HepG2 (cell line): ENCODE data around the gene TBC1D10A. TPM values are rescaled to one million over a fixed set of nuclear protein-coding genes. Genes with fewer than 3 reads are reported as not detected.

Experiments
- ATAC-seq: fragments of 200-7000 bp; cut with Tn5 transposase; 3 replicates; pipeline ENCODE4 v1.9.1; 2020; ENCODE audit warnings: mild to moderate bottlenecking, moderate library complexity
- BruUV-seq: library from RNA; stranded (reverse); fragments of 400-500 nt; replicated peaks from 2 replicates; lab custom pipeline; 2021; lab: Mats Ljungman, UMichigan
- CTCF ChIA-PET: fragments of 300-600 bp; formaldehyde crosslinking; extraction: SDS; loops from one replicate; lab custom pipeline; 2021; ENCODE audit warnings: low total read pairs, inconsistent platforms, low intra/inter-chr PET ratio; lab: Yijun Ruan, JAX
- POLR2A ChIA-PET: fragments of 350-600 bp; sonication (Branson Sonifier 250); formaldehyde crosslinking; loops from one replicate; lab custom pipeline; 2020; ENCODE audit warnings: antibody characterized with exemption, inconsistent platforms; lab: Yijun Ruan, JAX
- DNase-seq: peaks from one replicate; pipeline ENCODE4 v3.0.0-alpha.2; 2015; ENCODE audit warnings: low spot score
- FAIRE-seq: peaks from 3 replicates; lab custom pipeline; 2011; peaks lifted over from hg19 to GRCh38; lab: Jason Lieb, UNC
- H2AFZ ChIP-seq: one replicate; pipeline ENCODE4 v1.6.1; 2011; ENCODE audit warnings: low read length, inconsistent platforms
- H3K27ac ChIP-seq: fragments of 300-600 bp; 3 replicates; pipeline ENCODE4 v1.8.0; 2011; ENCODE audit warnings: mixed run types, mild to moderate bottlenecking, mixed read lengths, low read length, inconsistent platforms; ENCODE audit not compliant: insufficient read depth; ENCODE audit errors: extremely low read length
- H3K27me3 ChIP-seq, 2 experiments: fragments of 200-600 bp in 1 of 2; 2 replicates in 1 of 2; 3 replicates in 1 of 2; pipeline versions ENCODE4 v1.6.0 to v1.8.0; 2011; ENCODE audit warnings: low read length in 2 of 2, mild to moderate bottlenecking in 2 of 2, moderate library complexity in 2 of 2, inconsistent platforms in 1 of 2; ENCODE audit not compliant: insufficient read depth in 2 of 2, control insufficient read depth in 1 of 2
- H3K36me3 ChIP-seq, 2 experiments: fragments of 200-600 bp in 1 of 2; replicated peaks in 1 of 2; 2 replicates in 1 of 2; 3 replicates in 1 of 2; pipeline versions ENCODE4 v1.5.1 to v1.8.0; 2011; ENCODE audit warnings: low read length in 2 of 2, inconsistent platforms in 1 of 2; ENCODE audit not compliant: insufficient read depth in 2 of 2, control insufficient read depth in 1 of 2
- H3K4me1 ChIP-seq: 2 replicates; pipeline ENCODE4 v1.5.1; 2012; ENCODE audit warnings: low read length, inconsistent platforms; ENCODE audit not compliant: insufficient read depth
- H3K4me2 ChIP-seq: 2 replicates; pipeline ENCODE4 v1.6.0; 2011; ENCODE audit warnings: low read depth, low read length, inconsistent platforms
- H3K4me3 ChIP-seq, 3 experiments: fragments of 200-600 bp in 1 of 3; sonication (generic), shearing (Covaris generic) in 1 of 3; replicated peaks in 1 of 3; 2 replicates each; pipeline ENCODE4 v1.5.1; 2011 to 2016; ENCODE audit warnings: low read length in 3 of 3, inconsistent platforms in 2 of 3, low read depth in 2 of 3, mild to moderate bottlenecking in 2 of 3, control low read depth in 1 of 3, mixed read lengths in 1 of 3; ENCODE audit not compliant: insufficient read depth in 1 of 3
- H3K79me2 ChIP-seq: one replicate; pipeline ENCODE4 v1.6.1; 2011; ENCODE audit warnings: low read length, inconsistent platforms; ENCODE audit not compliant: insufficient read depth
- H3K9ac ChIP-seq: 2 replicates; pipeline ENCODE4 v1.6.0; 2011; ENCODE audit warnings: mild to moderate bottlenecking, low read depth, low read length, inconsistent platforms; ENCODE audit not compliant: insufficient read depth
- H3K9me3 ChIP-seq: 2 replicates; pipeline ENCODE4 v1.5.1; 2012; ENCODE audit warnings: mild to moderate bottlenecking, low read length
- H4K20me1 ChIP-seq: 2 replicates; pipeline ENCODE4 v1.6.0; 2011; ENCODE audit warnings: inconsistent platforms, mild to moderate bottlenecking, low read length, moderate library complexity; ENCODE audit not compliant: insufficient read depth
- ARNTL ChIP-seq: sonication (generic); formaldehyde crosslinking; IDR thresholded peaks from 2 replicates; pipeline ENCODE4 v1.4.0; 2020; ENCODE audit warnings: mild to moderate bottlenecking, missing genetic modification reagents
- CENPX ChIP-seq: sonication (generic); formaldehyde crosslinking; IDR thresholded peaks from 2 replicates; pipeline ENCODE4 v1.9.0; 2021; ENCODE audit warnings: mild to moderate bottlenecking, missing genetic modification reagents, moderate library complexity
- CHD2 ChIP-seq: IDR thresholded peaks from 2 replicates; pipeline ENCODE4 v1.6.1; 2011; ENCODE audit warnings: low read depth, low read length, improper control_type of control experiment
- FOSL1 ChIP-seq: sonication (generic); formaldehyde crosslinking; IDR thresholded peaks from 2 replicates; pipeline ENCODE4 v1.9.0; 2021; ENCODE audit warnings: missing genetic modification reagents, borderline replicate concordance
- FOXO1 ChIP-seq: sonication (generic); formaldehyde crosslinking; IDR thresholded peaks from 2 replicates; pipeline ENCODE4 v1.4.0; 2020; ENCODE audit warnings: missing genetic modification reagents
- GZF1 ChIP-seq: sonication (generic); formaldehyde crosslinking; IDR thresholded peaks from 2 replicates; pipeline ENCODE4 v1.5.1; 2020; ENCODE audit warnings: mild to moderate bottlenecking, missing genetic modification reagents
- MIER3 ChIP-seq: IDR thresholded peaks from 2 replicates; pipeline ENCODE4 v1.6.1; 2016; ENCODE audit warnings: missing compliant biosample characterization, borderline replicate concordance
- NCOA1 ChIP-seq: sonication (generic); formaldehyde crosslinking; IDR thresholded peaks from 2 replicates; pipeline ENCODE4 v1.9.0; 2021; ENCODE audit warnings: missing genetic modification reagents
- SETDB1 ChIP-seq: sonication (generic); formaldehyde crosslinking; IDR thresholded peaks from 2 replicates; pipeline ENCODE4 v1.5.1; 2020; ENCODE audit warnings: missing genetic modification reagents, mild to moderate bottlenecking, borderline replicate concordance
- THYN1 ChIP-seq: sonication (generic); formaldehyde crosslinking; IDR thresholded peaks from 2 replicates; pipeline ENCODE4 v1.8.1; 2023; ENCODE audit warnings: low read depth, mild to moderate bottlenecking, moderate library complexity, missing genetic modification reagents, borderline replicate concordance
- ZNF350 ChIP-seq: sonication (generic); formaldehyde crosslinking; IDR thresholded peaks from 2 replicates; pipeline ENCODE4 v1.4.0; 2020; ENCODE audit warnings: mild to moderate bottlenecking, low read depth, missing genetic modification reagents, borderline replicate concordance
- ZNF670 ChIP-seq: sonication (generic); formaldehyde crosslinking; IDR thresholded peaks from 2 replicates; pipeline ENCODE4 v1.8.0; 2022; ENCODE audit warnings: mild to moderate bottlenecking, missing genetic modification reagents, borderline replicate concordance
- ZNF850 ChIP-seq: sonication (generic); formaldehyde crosslinking; conservative IDR thresholded peaks from 2 replicates; pipeline ENCODE4 v1.9.0; 2021; ENCODE audit warnings: mild to moderate bottlenecking, missing genetic modification reagents
- WGBS: methylation state at CpG from one replicate; pipeline ENCODE4 v1.1.6; 2017; ENCODE audit warnings: low lambda C conversion rate; 5-methylcytosine and 5-hydroxymethylcytosine counted together
- in situ Hi-C: cut with HindIII; loops from 2 replicates; pipeline ENCODE4 v1.10.0; 2017; ENCODE audit warnings: low pct_unique_long_range_greater_than_20kb; ENCODE audit not compliant: extremely low pct_ligation_motif_present
- intact Hi-C: fragments of 100-400 bp; cut with micrococcal nuclease; formaldehyde crosslinking; loops from one replicate; pipeline ENCODE4 v1.10.0; 2022; ENCODE audit not compliant: unreplicated experiment
- polyA plus RNA-seq, 8 experiments: library from polyadenylated mRNA; depleted of rRNA in 3 of 8; stranded (reverse) in 7 of 8; unstranded in 1 of 8; fragments of >200 nt; fragmentation: Illumina TruSeq in 4 of 8; extraction: Trizol in 4 of 8; gene quantifications; 2 replicates each; pipeline versions ENCODE4 v1.2.1 to v1.2.3, GENCODE V29; 2011 to 2016; ENCODE audit warnings: low read depth in 4 of 8, missing spikeins in 1 of 8, mixed read lengths in 1 of 8; ENCODE audit not compliant: insufficient read depth in 1 of 8
- total RNA-seq, 5 experiments: library from RNA; depleted of rRNA; stranded (reverse); fragments of >200 nt; fragmentation: Illumina TruSeq; extraction: Trizol; gene quantifications; 2 replicates each; pipeline ENCODE4 v1.2.3, GENCODE V29; 2016; ENCODE audit warnings: low read depth in 1 of 5
- TF ChIP-seq, protein P1 (sequence below): IDR thresholded peaks from 2 replicates; pipeline ENCODE4 v1.6.1; 2018; ENCODE audit warnings: missing genetic modification reagents, mild to moderate bottlenecking, missing compliant biosample characterization
- TF ChIP-seq, protein P2 (sequence below): sonication (generic); formaldehyde crosslinking; IDR thresholded peaks from 2 replicates; pipeline ENCODE4 v1.8.0; 2022; ENCODE audit warnings: mild to moderate bottlenecking, missing genetic modification reagents, borderline replicate concordance
- TF ChIP-seq, protein P3 (sequence below): sonication (generic); formaldehyde crosslinking; IDR thresholded peaks from 2 replicates; pipeline ENCODE4 v1.5.0; 2020; ENCODE audit warnings: mild to moderate bottlenecking, missing genetic modification reagents, moderate library complexity
- TF ChIP-seq, protein P4 (sequence below): sonication (generic); formaldehyde crosslinking; IDR thresholded peaks from 2 replicates; pipeline ENCODE4 v1.4.0; 2020; ENCODE audit warnings: mild to moderate bottlenecking, missing genetic modification reagents
- TF ChIP-seq, protein P5 (sequence below): sonication (generic); formaldehyde crosslinking; IDR thresholded peaks from 2 replicates; pipeline ENCODE4 v1.4.0; 2020; ENCODE audit warnings: missing genetic modification reagents, low read depth, mild to moderate bottlenecking, borderline replicate concordance

TBC1D10A gene
- total and polyA plus RNA-seq, 2 of the 13 experiments (the other 11 are each of a cell fraction or from before 2014, with no cell fraction given), result 4.2 to 4.9 TPM

DNA sequence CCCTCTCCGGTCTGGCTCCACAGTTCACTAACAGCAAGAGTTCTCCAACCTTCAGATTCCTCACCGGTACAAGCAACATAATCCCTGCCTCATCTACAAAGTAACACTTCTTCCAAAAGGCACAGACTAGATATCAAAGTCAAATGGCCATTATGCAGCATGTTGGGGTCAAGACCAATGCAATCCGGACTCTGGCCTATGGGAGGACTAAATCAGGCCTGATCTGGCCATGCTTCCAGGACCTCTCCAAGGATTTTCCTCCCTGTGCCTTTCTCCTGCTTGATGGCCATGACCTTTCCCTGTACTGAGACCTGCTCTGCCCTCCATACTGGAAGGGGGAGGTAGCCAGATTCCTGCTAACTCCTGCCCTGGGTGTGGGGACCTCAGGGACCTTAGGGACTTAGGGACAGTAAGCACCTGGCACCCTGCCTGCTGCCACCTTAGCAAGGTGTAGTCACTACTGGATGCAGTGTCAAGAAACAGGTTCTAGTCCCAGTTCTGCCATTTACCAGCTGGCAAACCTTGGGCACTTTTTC is 6.7 kb downstream of the TBC1D10A start:
- FAIRE-seq, result no peak
- H3K36me3 ChIP-seq, result no peaks in the 10 kb centered on the region
- H3K9me3 ChIP-seq, result no peaks in the 10 kb centered on the region
- H4K20me1 ChIP-seq, result no peaks in the 10 kb centered on the region
- H3K27me3 ChIP-seq, result no peaks in the 10 kb centered on the region
- H3K27ac ChIP-seq, result no peak overlapping the region
- no peak overlapping the region for H3K9ac ChIP-seq
- peaks cover 54% of the 10 kb centered on the region for H3K4me1 ChIP-seq
- H2AFZ ChIP-seq, result no peak overlapping the region
- H3K4me2 ChIP-seq, result no peak overlapping the region
- intact Hi-C loops (no loop called here), in situ Hi-C loops (no loop called here)
- CTCF ChIA-PET, result no interaction called here
- no peak for DNase-seq
- WGBS, result 91% methylated on average over 3 of the region's 3 CpGs
- no peak overlapping the region for H3K4me3 ChIP-seq
- POLR2A ChIA-PET, result no interaction called here
- TF ChIP-seq, protein P1, sequence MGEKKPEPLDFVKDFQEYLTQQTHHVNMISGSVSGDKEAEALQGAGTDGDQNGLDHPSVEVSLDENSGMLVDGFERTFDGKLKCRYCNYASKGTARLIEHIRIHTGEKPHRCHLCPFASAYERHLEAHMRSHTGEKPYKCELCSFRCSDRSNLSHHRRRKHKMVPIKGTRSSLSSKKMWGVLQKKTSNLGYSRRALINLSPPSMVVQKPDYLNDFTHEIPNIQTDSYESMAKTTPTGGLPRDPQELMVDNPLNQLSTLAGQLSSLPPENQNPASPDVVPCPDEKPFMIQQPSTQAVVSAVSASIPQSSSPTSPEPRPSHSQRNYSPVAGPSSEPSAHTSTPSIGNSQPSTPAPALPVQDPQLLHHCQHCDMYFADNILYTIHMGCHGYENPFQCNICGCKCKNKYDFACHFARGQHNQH, result no peak
- TF ChIP-seq FOXO1 (no peak), ZNF670 (CRISPR knock-in tag) (no peak), THYN1 (CRISPR knock-in tag) (no peak), GZF1 (no peak), FOSL1 (CRISPR knock-in tag) (no peak), SETDB1 (no peak), NCOA1 (no peak), CENPX (no peak), ZNF350 (no peak), CHD2 (no peak), ARNTL (no peak), ZNF850 (no peak), MIER3 (no peak)
- TF ChIP-seq, protein P2, sequence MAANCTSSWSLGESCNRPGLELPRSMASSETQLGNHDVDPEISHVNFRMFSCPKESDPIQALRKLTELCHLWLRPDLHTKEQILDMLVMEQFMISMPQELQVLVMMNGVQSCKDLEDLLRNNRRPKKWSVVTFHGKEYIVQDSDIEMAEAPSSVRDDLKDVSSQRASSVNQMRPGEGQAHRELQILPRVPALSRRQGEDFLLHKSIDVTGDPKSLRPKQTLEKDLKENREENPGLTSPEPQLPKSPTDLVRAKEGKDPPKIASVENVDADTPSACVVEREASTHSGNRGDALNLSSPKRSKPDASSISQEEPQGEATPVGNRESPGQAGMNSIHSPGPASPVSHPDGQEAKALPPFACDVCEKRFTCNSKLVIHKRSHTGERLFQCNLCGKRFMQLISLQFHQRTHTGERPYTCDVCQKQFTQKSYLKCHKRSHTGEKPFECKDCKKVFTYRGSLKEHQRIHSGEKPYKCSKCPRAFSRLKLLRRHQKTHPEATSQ, result no peak
- TF ChIP-seq, protein P3, sequence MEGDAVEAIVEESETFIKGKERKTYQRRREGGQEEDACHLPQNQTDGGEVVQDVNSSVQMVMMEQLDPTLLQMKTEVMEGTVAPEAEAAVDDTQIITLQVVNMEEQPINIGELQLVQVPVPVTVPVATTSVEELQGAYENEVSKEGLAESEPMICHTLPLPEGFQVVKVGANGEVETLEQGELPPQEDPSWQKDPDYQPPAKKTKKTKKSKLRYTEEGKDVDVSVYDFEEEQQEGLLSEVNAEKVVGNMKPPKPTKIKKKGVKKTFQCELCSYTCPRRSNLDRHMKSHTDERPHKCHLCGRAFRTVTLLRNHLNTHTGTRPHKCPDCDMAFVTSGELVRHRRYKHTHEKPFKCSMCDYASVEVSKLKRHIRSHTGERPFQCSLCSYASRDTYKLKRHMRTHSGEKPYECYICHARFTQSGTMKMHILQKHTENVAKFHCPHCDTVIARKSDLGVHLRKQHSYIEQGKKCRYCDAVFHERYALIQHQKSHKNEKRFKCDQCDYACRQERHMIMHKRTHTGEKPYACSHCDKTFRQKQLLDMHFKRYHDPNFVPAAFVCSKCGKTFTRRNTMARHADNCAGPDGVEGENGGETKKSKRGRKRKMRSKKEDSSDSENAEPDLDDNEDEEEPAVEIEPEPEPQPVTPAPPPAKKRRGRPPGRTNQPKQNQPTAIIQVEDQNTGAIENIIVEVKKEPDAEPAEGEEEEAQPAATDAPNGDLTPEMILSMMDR (CRISPR knock-in tag), result no peak
- TF ChIP-seq, protein P4, sequence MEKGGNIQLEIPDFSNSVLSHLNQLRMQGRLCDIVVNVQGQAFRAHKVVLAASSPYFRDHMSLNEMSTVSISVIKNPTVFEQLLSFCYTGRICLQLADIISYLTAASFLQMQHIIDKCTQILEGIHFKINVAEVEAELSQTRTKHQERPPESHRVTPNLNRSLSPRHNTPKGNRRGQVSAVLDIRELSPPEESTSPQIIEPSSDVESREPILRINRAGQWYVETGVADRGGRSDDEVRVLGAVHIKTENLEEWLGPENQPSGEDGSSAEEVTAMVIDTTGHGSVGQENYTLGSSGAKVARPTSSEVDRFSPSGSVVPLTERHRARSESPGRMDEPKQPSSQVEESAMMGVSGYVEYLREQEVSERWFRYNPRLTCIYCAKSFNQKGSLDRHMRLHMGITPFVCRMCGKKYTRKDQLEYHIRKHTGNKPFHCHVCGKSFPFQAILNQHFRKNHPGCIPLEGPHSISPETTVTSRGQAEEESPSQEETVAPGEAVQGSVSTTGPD (CRISPR knock-in tag), result no peak
- TF ChIP-seq, protein P5, sequence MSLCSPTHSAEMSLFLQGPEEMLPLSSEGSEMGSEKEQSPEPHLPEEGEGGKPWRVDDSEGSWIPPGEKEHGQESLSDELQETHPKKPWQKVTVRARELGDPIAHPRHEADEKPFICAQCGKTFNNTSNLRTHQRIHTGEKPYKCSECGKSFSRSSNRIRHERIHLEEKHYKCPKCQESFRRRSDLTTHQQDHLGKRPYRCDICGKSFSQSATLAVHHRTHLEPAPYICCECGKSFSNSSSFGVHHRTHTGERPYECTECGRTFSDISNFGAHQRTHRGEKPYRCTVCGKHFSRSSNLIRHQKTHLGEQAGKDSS (CRISPR knock-in tag), result no peak
- no TSS peak for BruUV-seq
- ATAC-seq, result no peak
- no peaks in the 10 kb centered on the region for H3K79me2 ChIP-seq
